ENCODE measurements around the gene LRRC27.

LRRC27 gene

DNA sequence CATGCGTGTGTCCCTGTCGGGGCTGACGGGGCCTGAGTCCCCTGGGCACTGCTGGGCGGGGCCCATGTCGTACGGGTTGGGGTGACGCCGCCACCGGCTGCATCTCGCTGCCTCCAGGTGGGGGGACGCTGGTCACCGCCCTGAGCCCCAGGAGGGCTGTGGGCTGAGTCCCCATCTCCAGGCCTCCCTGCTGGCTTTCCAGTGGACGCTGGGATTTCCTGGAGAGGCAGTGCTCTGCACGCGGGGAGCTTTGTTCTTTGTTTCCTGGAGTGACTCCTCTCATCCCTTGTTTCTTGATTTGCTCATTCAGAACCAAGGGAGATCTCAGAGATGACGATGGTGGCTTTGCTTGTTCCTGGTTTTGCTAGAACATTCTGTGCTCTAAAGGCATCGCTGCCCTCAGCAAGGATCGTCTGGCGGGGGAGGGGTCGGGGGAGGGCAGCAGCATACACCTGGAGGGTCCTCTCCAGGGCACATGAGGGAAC lies 86.0 kb downstream of the LRRC27 start:
- no peak for DNase-seq

DNA sequence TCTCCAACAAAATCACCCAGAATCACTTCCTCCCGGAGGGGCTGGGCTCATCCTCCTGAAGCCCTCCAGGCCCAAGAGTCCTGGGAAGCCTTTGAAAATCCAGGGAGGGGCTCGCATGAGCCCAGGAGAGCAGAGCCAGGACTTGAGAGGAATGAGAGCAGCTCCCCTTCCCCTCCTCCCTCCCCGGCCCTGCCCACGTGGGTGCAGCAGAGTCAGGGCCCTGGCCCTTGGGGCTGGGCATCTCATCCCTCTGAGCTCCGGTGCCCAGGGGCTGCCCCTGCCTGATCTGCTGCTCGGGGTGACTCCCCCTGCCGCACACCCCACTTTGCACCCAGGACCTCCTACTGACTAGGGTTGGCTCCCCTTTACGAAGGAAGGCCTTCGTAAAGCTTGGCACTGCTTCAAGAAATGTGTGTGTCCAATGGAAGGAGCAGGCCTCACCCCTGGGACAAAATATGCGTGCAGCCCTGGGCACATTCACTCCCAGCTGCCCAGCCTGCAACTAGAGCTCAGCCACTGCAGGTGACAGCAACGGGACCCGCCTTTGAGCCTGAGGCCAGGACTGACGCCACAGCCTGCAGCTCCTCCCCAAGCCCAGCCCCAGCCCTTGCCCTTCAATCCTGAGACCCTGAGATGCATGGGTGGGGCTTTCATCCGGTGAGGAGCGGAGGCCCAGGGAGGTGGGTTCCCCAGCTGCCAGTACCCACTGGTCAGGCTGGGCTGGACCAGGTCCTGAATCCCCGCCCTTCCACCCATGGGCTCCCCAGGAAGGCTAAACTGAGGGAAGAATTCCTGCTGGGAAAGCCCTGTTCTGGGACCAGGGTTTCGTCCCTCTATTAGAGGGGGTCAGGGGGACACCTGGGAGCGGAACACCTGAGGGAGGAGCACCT lies 86.8 kb downstream of the LRRC27 start:
- peak; percentile 52 for DNase-seq

DNA sequence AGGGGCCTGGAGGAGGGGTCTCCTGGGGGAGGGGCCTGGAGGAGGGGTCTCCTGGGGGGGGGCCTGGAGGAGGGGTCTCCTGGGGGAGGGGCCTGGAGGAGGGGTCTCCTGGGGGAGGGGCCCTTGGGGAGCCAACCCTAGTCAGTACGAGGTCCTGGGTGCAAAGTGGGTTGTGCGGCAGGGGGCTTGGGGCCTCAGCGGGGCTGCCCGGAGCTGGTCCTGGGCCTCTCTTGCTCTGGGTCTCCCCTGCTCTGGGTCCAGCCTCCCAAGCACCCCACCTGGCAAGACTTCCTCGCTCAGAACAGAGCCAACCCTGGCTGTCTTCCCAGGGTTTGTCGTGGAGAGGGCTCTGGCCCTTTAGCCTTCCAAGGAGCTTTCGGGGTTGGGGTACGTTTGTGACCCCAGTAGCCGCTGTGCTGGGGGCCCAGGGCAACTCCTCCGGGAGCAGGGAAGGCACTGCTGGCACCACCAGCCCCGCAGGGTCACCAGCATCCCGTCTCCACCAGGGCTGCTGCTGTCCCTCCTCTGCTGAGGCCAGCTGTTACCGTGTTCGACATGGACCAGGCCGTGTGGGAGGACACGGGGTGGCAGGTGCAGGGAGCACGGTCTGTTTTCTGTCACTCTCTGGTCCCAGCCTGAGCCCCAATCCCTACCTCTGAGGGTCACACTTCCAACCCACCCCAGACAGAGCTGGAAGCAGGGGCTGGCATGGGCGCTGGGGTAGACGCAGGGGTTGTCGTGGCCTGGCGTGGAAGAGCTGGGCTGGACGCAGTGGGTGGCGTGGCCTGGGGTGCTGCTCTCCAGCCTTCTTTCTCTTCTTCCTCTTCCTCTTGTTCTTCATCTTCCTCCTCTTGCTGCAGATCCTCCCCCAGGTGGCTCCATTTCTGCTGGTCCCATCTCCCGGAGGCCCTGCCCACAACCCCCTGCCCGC lies 87.8 kb downstream of the LRRC27 start:
- DNase-seq, result peak; percentile 78

DNA sequence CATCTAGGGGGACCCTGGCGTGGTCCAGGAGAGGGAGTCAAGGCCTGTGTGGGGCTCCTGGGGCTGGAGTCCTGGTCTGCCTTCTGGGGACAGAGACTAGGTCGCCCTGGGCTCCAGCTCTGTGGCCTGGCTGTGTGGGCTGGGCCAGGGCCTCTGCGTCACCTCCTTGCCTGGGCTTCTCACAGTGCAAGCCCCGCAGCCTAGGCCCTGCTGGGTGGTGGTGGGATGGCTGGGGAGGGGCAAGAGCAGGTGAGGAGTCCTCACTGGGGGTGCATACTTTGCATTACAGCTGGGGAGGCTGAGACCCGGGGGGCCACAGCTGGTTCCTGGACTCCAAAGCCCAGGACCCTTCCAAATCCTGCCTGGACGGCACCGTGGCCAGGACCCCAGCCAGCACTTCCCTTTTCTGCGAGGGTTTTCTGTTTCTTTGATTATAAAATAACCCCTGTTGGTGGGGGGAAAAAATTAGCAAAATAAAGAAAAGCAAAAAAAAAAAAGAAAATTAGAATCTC lies 88.5 kb downstream of the LRRC27 start:
- DNase-seq, result peak; percentile 78

DNA sequence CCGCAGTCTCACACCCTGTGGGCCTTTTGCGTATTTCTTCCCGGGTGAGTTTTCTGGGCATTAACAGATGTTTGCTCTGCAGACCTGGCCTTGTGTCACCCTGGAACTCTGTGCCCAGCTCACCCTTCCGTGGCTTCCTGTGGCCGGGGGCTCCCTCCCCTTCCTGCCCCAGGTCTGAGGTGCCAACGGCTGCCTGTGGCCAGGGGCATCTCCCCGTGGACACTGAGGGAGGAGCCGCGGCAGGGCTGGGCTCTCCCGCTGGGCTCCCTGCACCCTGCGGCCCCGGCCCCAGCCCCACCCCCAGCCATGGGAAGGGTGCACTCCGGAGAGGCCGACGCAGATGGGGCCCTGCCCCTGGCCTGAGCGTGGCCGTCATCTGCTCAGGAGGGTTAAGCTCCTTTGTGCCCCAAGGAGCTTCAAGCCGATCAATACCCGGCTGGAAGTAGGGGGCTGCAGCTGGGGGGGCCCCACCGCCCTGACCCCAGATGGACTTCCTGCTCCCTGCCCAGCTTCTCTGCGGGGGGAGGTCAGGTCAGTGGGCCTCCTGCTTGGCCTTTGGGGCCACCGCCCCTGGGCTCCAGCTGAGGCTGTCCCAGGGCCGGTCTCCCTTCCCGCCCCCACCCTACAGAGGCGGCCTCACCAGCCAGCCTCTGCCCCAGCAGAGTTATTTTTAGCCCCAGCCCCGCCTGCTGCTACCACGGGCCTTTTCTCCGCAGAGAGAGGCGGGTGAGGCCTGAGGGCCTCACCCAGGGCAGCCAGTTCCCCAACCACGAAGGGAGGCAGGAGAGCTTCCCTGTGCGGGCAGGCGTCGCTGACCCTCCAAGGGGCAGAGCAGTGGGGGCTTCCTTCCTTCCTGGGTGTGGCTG lies 89.2 kb downstream of the LRRC27 start:
- peak; percentile 76 for DNase-seq

DNA sequence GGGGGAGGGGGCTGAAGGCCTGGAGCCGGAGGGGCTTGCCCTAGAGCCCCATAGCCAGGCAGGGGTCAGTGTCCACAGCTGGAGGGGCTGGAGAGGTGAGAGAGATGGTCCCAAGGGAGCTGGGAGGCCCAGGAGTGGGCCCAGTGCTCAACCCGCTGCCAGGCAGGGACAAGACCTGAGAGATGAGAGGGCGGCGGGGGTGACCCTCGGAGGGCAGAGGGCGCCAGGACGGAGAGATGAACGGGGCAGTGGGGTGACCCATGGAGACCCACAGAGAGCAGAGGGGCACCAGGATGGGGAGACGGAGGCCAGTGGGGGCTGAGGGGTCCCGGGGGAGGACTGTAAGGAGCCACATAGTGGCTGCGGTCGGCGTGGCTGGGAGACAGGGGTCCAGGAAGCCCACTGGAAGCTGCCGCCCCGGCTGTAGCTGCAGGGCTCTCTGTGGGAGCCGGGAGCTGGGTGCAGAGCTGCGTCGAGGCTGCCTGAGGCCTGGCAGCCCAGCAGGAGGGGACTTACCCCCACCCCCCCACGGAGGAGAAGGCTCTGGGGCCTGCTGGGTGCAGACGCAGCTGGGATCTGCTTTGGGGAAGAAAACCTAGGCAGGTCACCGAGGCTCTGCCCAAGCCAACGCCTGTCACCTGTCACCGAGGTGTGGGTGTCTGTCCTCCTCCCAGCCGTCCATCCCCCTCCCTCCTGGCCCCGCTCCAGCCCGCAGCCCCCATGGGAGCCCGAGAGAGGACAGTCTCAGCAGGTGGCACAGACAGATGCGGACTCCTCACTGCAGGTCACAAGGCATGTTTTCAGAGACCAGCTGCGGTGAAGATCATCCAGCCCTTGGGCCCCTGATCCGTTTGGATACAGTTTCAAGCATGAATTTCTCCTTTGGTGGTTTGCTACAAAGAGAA lies 90.1 kb downstream of the LRRC27 start:
- peak; percentile 67 for DNase-seq

DNA sequence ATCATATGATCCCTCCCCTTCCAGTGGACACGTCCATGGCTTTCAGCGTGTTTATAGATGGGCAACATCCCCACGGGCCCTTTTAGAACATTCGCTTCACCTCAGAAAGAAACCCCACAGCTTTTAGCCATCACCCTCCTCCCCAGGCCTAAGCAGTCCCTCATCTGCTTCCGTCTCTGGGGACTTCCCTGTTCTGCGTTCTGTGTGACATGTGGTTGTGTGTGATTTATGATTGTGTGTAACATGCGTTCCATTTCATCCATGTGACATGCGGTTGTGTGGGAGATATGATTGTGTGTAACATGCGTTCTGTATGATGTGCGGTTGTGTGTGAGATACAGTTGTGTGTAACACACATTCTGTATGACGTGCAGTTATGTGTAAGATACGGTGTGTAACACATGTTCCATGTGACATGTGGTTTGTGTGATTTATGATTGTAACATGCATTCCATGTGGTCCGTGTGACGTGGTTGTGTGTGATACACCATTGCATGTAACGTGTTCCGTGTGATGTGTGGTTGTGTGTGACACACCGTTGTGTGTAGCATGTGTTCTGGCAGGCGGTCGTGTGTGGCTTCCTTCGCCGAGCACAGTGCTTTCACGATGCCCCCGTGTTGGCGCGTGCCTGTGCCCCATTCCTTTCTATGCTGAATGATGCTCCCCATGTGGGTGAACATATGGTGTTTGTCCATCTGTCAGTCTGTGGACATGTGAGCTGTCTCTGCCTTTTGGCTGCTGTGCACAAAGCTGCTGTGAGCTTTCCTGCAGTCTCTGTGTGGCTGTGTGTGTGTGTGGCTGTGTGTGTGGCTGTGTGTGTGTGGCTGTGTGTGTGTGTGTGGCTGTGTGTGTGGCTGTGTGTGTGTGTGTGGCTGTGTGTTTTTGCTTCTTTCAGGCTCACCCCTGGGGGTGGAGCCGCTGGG lies 91.2 kb downstream of the LRRC27 start:
- peak; percentile 78 for DNase-seq

DNA sequence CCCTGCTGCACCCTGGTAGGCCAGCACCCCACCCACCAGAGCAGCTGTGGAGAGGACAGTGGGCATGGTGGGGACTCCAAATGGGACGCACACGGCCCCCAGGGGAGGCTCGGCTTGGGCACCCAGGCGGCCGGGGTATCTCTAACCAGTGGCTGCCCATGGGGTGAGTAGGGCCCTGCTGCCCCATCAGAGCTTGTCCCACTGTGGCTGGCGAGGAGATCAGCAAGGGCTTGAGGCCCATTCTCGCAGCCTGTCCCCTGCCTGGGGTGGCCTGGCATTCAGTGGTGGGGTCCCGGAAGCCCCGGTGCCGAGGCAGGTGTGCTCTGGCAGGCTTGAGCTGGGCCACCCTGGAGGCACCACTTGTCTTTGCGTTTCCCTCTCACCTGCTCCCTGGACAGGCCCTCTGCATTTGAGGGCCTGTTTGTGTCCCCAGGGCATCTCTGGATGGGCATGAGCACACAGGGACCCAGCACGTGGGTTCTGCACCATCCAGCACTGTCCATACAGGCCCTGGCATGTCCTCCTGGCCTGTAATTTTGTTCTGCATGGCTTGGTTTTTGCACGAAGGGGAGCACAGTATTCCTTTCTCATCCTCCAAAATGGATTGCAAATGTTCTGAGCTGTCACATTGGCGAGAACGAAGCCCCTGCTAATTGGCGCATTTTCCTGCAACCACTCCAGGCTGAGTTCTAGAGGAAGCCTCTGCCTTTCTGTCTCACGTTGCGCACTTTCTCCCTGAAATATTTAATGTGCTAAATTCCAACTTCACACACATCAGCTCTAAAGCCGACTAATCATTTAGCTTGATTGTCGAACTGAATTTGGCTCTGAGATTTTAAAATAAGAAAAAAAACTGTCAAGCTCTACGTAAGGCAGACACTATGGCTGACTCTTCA lies 92.2 kb downstream of the LRRC27 start:
- no peak for DNase-seq

DNA sequence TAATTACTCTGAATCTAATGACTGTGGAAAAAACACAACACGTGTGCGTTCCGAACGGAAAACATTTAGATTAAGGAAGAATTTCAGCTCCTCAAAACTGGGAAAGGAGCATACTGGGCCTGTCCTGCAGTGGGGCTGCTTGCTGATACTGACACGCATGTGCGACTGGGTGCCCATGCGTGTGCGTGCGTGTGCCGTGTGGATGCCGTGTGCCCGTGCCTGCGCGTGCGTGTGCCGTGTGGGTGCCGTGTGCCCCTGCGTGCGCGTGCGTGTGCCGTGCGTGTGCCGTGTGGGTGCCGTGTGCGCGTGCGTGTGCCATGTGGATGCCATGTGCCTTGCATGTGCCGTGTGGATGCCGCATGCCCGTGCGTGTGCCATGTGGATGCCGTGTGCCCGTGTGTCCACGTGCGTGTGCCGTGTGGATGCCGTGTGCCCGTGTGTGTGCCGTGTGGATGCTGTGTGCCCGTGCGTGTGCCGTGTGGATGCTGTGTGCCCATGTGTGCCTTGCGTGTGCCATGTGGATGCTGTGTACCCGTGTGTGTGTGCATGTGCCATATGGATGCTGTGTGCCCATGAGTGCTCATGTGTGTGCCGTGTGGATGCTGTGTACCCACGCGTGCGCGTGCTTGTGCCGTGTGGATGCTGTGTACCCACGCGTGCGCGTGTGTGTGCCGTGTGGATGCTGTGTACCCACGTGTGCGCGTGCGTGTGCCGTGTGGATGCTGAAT lies 93.2 kb downstream of the LRRC27 start:
- DNase-seq, result no peak

DNA sequence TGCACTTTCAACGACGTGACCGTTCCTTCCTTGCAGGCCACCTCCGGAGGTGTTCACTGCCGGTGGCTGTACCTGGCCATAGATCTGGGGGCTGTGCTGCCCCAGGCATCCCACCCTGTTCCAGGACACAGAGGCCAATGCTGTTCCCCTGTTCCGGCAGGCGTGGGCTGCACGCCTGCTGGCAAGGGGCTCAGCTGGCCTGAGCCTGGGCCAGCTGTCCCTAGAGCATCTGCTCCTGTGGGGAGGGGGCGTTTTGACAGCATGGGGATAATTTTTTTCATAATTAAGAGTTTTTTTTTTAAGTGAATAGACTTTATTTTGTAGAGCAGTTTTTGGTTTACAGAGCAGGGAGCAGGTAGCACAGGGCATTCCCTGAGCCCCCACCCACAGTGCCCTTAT lies 93.8 kb downstream of the LRRC27 start:
- no peak for DNase-seq

DNA sequence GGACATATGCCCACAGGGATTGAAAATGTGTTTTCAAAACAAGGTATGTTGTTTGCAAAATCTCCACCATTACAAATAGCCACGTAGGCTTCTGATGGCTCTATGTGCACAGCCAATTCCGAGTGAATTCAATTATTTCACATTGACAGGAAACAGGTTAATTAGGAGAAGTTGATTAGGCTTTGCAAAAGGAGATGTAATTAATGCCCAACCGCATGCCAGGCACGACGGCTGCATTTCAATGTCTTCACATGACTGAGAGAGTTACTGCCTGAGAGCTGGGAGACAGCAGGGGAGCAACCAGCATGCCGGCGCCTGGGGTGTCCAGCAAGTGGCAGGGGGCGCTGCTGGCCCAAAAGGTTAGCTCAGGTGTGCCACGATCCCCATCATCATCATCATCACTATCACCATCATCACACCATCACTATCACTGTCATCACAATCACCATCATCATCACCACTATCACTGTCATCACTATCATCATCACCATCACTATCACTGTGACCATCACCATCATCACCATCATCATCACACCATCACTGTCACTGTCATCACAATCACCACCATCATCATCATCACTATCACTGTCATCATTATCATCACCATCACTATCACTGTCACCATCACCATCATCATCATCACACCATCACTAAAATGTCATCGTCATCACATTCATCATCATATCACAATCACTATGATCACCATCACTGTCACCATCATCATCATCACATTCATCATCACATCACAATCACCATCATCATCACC lies 95.2 kb downstream of the LRRC27 start:
- no peak for DNase-seq

DNA sequence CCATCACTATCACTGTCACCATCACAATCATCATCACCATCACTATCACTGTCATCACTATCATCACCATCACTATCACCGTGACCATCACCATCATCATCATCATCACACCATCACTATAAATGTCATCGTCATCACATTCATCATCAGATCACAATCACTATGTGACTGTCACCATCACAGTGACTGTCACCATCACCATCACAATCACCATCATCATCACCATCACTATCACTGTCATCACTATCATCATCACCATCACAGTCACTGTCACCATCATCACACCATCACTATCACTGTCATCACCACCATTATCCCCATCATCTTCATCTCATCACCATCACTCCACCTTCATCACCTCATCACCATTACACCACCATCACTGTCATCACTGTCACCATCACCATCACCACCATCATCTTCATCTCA lies 96.0 kb downstream of the LRRC27 start:
- no peak for DNase-seq

DNA sequence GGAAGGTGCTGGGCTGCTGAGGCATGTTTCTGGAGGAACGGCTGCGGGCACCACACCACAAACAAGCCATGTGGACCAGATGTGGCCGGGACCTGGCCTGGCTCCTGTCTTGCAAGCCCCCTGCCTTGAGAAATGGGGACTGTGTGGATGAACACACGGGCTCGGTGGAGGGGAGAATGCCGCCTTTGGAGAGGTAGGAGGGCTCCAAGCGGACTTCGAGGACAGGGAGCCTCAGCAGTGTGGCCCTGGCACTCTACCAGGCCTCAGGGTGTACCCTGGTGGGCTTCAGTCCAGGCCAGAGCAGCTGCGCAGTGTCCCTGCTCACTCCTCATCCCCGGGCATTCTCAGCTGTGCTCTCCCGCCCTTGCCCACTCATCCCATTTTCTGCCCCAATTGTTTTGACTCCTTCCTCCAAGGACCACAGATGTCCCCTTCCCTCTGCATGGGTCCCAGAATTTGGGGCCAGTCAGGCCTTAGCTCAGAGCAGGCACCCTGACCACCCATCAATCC lies 96.5 kb downstream of the LRRC27 start:
- no peak for DNase-seq

All from GF-D8 (cell line).